Sigmoid colon (tissue), 4 donors: ENCODE results near the gene NOS1.

Source experiments
- POLR2A ChIP-seq, 2 donors: fragments of 450-650 bp; IDR thresholded peaks; one replicate each; pipeline ENCODE4 v1.6.1; 2016; ENCODE audit warnings: antibody characterized with exemption in 2 of 2, mild to moderate bottlenecking in 2 of 2, moderate library complexity in 2 of 2
- POLR2AphosphoS5 ChIP-seq, 4 donors: sonication (generic); formaldehyde crosslinking; IDR thresholded peaks; one replicate each; pipeline ENCODE4 v1.6.1; 2017; ENCODE audit warnings: antibody characterized with exemption in 4 of 4

GRCh38 chr12:117347588-117347987, 13.8 kb downstream of the NOS1 start:
- TF ChIP-seq POLR2A (IDR thresholded peaks at IDR 0.05) (no peak), POLR2AphosphoS5 (IDR thresholded peaks at IDR 0.05) (no peak)
